ENCODE data around the gene CHRM4.

GRCh38 chr11:46380340-46381047, 11.1 kb downstream of the CHRM4 start:
- TF ChIP-seq EZH2 (IDR thresholded peaks at IDR 0.05; ENCODE audit: insufficient read depth, low read length) (no peak), CTCF (IDR thresholded peaks at IDR 0.05; ENCODE audit: insufficient read depth, low read depth, low read length) (no peak)
